HG03159 (cell line): ENCODE data around the gene NEDD9.

Source experiments
- ATAC-seq: cut with Tn5 transposase; IDR thresholded peaks from one replicate; pipeline ENCODE4 v1.9.1; 2021; ENCODE audit warnings: mild to moderate bottlenecking, moderate library complexity; ENCODE audit not compliant: unreplicated experiment

Gene NEDD9

DNA sequence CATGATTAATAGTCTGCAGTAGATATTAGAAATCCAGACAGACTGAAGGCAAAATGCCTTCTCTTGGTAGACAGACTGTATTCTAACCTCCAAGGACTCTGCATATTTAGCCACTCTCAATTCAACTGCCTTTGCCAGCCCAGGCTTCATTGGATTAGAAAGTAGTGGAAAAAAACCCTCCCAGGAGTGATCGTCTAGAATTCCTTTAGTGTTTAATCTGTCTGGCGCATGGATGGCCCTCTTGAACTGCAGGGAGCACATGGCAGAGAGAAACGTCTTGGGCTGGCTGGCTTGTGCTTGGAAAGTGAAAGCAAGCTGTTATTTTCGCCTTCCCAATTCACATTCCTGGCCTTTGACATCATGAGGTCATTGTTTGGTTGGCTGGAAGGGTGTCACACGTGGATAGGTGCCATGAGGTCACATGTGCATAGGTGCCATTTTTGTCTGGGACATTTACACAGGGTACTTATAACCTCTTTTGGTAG lies 30.9 kb upstream of the NEDD9 start:
- no peak for ATAC-seq

DNA sequence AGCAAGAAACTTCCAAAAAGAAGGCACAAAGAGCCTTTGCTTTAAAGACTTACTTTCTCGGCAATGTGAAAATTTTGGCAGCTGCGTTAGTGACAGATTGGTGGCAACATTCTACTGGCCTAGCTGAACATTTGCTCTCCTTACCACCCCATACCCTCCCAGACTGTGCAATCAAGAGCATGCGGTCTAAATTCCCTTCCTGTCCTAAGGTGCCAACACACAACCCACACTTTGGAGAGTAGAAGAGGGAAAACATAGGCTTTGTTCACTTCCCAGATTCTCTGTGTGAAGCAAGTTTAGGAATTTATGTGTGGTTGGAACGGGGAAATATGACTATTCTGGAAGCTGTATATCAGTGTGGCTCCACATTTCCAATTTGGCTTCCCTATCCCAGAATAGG lies 29.8 kb upstream of the NEDD9 start:
- ATAC-seq = no peak

DNA sequence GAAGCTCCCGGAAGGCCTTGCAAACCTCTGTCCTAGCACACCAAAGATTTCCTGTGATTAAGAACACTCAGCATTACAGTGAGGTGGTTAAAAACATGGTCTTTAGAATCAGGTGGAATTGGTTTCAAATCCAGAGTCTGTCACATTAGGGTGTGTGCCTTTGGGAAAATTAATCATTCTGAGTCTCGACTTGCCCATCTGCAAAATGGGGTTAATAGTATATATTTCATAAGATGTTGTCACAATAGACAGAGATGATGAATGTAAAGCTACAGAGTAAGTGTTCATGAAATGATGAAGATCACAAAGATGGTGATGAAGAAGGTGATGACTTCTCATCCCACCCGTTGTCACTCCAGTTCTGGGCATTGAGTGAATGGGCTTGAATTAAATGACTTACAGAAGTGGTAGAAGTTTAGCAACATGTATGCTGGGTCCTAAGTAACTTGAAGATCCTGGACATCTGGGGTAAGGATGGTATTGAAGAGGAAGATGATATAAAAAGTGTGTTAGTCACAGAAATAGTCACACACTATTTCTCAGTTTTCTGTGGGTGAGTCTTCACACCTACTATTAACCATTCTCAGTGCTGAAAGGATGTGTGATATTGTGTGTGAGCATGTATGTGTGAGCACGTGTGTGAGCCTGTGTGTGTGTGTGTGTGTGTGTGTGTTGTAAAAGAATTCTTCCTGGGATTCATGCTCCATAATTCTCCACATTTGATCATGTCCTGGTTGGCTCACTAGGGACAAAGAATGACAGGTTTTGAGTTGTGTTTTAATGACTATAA lies 28.0 kb upstream of the NEDD9 start:
- ATAC-seq = no peak

DNA sequence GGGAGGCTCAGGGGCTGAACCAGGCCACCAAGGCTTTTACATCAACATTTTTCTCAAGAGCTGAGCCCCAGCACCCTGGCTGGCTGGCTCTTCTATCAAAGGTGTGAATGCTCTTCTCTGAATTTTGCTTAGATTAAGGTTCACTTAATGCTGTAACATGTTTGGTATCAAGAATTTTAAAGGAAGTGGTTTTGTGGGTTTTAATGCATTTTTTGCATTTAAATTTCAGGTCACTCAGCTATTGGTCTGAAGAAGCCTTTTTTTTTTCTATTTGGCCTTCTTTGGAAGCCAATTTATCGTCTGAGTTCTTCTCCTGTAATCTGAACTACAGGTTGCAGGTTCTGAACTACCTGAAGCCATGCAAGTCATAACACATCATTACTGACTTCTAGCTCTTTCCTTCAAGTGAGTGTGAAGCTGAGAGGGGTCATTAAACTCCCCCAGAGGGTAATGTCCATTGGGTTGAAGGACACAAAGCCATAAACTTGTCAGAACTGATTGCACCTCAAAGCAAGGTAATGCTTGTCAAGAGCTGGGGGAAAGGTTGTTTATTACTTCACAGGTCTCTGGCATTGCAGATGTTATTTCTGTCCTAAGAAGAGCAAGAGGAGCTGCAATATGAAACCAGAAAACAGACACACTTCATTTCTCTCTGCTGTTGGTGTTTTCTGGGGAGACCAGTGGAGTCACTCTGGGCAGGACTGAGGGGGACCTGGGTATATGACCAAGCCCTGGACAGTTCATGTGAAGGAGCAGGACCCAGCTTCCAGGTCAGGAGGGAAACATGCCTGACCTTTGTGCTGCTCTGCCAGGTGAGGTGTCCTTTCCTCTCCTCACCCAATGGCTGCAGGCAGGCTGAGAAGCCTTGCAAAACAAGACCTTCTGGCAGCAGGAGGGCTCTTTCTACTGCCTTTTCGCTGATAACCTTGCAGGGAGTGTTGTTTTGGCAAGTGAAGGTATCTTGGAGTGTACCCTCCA lies 26.1 kb upstream of the NEDD9 start:
- no peak for ATAC-seq

DNA sequence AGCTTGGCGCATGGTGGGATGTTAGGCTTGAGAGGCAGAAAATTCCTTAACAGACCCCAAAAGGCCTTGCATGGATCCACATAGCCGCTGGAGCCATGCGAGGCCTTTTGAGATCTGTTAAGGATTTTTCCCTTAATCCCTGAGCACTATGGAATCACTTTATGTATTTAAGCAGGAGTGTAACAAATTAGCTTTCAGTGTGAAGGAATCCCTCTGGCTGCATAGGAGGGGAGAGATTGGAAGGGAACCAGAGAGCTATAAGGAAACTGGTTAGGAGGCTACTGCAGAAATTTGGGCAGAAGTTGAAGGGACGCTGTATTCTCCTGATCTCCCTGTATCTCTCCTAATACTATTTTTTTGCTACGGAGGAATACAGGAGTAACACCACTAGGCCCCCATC lies 23.1 kb upstream of the NEDD9 start:
- no peak for ATAC-seq

DNA sequence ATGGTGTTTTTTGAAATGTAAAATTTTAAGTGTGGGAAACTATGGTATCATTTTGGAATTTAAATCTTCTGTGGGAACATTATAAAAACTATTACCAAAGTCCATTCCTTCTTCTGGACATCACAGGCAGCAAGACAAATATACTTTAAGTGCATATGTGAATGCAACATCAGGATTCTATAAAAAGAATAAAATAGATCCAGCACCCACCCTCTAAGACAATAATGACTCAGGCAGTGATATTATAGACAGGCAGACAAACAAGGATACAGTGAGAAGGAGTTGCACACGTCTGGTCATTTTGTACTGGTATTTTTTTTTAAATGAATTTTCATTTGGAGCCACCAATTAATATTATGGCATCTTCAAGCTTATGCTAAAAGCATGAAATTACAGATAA lies 21.1 kb upstream of the NEDD9 start:
- no peak for ATAC-seq

DNA sequence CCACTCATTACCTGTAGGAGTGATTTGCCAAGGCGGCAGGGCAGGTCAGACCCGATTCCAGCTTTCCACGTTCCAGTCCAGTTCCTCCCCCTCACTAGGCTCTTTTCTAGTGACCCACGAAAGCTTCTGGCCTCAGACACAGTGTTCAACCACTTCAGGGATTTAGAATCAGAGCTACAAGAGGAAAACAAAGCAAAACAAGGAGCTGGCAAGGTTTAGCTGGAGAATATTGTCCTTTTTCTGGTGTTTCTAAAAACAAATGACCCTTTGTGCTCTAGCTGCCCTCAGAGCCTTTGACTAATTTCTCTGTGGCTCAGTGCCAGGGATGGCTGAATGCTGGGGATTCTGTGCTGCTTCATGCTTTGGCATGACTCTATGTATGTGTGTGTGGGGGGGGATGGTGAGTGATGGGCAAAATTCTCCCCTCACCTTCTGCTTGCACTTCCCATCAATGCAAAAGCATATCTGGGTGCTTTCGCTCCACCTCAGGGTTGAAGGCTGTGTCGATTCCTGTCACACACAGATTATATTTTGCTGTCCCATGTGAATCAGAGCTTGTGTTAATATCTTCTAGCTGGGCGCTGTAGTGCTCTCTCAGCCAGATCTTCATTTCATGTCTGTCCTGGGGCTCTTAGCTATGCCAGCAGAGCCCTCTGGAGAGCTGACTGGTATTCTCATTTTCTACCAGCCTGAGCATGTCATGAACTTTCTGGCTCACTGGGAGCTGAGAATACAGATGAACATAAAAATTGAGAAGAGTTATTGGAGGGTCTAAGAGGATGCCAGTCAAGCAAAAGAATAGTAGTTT lies 19.3 kb upstream of the NEDD9 start:
- ATAC-seq = no peak

DNA sequence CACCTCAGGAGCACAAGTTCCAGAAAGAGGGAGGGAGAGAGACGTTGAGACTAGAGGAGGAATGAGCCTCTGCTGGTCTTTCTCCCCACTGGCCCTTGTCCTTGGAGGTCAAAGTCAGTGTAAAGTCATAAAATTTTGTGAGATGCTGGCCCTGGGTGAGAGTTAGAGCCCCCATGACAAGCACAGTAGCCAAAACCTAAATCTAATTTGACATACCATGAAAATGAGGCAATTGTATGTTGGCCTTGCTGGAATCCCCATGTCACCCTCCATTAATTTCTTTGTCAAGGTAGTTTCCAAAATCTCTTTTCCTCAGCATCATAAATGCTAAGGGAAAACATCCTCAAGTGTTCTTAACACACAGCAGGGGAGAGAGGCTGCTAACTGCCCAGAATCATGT lies 17.6 kb upstream of the NEDD9 start:
- no peak for ATAC-seq

DNA sequence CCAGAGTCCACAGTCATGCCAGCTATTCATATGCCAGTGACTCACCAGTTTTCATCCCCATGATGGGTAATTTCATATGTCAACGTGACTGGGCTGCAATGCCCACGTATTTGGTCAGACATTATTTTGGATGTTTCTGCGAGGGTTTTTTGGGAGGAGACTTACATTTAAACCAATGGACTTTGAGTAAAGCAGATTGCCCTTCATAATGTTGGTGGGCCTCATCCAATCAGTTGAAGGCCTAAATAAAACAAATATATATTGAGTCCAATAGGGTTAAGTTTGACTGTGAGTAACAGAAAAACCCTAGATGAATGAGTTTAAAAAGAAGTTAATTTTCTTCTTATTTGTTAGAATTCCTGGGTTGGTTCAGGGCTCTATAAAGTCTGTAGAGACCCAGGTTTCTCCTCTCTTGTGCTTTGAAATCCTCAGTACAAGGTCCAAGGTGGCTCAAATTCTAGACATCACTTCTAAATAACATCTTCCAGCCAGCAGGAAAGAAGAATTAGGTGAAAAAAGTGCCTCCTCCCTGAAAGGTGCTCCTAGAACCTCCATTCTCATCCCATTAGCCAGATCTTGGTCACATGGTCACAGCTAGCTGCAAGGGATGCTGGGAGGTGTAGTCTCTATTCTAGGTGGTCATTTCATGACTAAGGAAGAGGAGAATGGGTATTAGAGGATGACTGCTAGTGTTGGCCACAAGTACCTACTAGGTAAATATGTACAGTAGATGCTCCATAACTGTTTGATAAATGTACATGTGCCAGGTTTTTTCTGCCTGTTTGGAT lies 16.7 kb upstream of the NEDD9 start:
- ATAC-seq = no peak

DNA sequence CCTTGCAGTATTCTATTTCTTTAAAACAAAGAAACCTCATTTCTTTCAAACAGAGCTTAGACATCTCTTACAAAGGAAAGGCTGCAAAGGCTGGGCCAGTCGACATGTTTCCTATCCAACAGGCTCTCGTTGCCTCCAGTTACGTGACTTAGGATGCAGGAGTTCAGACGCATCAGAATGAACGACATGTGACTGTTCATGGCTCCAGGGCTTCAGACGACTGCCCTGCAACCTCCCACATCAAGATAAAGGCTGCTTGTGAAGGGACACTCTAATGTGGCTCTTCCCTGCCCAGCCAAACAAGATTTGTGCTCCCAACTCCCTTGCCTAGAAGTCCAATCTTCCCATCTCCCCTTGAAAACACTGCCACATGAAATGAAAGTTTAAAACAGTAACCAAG lies 14.3 kb upstream of the NEDD9 start:
- no peak for ATAC-seq

DNA sequence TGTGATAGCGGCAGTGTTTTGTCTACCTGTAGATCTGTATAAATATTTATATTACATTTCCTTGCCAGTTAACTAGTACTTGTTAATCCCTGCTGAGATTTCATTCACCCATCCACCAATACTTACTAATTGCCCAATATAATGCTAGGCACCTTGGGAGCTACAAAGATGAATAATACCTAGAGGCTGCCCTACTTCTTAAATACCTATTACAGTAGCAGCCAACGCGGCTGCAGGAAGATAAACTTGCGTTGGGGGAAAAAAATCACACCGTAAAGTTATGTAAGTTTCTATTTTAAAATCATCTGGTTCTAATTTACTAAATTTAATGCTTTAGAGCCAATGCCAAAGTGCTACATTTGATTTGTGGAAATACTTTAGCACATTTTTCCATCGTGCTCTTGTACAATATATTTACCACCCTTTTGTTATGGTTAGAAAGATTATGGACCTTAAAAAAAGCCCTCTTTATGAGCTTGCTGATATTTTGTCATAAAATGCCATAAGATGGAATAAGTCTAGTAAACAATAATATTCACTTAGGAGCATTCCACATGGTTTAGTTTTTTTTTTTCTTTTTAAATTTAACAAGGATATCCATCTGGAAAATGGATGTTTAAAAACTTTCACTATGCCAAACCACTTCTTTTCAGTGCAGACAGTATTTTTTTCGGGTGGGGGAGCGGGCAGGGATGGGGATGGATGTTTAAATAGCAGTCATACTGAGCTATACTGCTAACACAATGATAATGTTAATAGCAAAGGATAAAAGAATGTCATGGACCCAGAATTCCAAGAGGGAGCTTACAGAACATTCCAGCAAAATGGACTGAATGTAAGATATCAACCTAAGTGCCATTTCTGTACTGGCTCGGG lies 13.2 kb upstream of the NEDD9 start:
- no peak for ATAC-seq

DNA sequence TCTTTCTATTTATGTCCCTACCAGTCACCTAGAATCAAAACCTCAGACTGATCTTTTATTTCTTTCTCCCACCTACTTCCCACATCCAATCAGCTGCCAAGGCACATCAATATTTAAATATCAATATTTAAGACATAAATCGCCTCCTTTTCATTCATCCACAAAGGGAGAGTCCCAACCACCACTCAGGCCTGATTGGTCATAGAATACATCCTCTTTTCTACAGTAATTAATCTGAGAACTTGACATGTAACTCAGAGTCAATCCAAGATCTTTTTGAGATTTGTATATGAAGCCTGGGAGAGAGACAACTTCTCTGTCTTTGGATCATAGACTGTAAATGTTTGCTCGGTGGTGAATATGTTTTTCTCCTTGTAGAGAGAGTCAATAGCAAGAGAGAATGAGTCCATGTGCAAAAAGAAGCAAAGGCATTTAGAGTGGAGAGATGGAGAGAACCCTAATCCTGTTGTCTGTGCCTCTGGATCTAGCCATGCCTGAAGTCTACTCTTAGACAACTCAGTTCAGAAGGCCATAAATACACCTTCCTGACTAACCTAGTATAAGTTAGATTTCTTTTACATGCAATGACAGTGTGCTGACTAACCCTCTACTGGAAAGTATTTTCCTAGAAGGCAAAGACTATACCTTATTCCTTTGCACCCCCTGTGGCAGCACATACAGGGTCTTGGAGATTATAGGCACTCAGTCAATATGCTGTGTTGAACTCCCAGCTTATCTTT lies 12.1 kb upstream of the NEDD9 start:
- ATAC-seq = no peak

DNA sequence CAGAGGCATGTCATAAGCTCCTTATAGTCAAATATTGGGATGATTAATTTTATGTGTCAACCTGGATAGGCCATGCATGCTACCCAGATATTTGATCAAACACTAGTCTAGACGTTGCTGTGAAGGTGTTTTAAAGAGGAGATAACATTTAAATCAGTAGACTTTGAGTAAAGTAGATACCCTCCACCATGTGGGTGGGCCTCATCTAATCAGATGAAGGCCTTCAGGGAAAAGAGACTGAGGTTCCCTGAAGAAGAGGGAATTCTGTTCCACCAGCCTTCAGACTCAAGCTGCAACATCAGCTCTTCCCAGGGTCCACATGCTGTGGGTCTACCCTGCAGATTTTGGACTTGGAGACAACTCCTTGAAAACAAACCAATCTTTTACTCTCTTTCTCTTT lies 11.4 kb upstream of the NEDD9 start:
- ATAC-seq = no peak

DNA sequence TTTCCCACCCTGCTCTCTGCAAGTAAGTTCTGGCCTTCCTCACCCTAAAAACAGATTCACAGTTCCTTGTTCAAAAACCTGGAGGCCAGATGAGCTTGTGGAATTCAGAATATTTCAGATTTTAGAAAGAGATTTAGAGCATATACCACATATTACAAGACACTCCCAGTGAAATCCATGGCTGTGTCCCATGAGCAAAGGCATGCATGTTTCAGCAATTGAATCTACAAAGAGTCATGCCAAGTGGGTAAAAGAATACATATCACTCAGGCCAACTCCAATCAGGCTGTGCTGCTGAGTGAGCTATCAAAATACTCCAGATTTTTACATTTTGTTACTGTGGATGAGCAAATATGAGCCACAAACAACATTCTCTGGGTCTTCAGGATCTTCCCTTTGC lies 10.2 kb upstream of the NEDD9 start:
- no peak for ATAC-seq

DNA sequence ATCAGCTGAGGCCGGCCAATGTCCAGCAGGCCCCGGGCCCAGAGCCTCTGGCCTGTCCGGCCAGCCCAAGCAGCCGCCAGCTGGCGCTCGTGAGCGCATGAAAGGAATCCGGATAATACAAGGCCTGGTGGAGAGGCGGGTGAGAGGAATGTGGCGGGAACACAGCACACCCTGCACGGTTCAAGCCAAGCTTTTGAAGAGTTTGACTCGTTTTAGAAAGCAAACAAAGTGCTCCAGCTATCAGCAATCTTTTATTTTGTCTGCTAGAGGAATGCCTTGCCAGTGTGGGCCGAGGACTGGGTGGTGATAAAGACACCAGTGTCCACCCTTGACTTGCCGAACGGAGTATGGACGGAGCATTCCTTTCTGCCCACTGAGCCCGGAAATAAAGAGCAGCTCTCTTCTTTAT lies 9.3 kb upstream of the NEDD9 start:
- no peak for ATAC-seq

DNA sequence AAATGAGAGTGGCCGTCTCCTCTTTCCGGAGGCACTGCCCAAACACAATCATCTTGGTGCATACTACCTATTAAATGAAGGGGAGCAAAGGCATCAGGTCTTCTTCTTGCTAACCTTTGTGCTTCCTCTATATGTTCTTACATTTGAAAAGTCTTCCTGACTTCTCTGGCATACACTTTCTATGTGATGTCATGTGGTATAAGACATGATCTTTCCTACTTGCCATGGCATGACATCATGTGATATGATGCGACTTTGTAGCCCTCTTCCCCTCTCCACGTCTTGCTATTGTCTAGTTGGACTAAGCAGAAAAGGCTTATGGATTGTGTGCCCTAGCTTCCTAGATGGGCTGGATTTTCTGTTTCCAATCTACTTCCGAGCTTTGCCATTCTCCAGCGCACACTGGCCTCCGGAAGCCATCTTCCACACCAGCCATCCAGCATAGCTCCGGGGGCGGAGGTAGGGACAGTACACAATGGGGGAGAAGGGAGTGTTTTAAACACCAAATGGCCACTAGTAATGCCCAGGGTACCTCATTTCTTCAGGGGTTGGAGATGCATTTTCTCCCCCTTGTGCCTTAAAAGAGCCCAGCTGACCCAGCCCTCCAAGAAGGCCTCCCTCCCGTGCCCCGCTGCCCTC lies 8.8 kb upstream of the NEDD9 start:
- no peak for ATAC-seq

DNA sequence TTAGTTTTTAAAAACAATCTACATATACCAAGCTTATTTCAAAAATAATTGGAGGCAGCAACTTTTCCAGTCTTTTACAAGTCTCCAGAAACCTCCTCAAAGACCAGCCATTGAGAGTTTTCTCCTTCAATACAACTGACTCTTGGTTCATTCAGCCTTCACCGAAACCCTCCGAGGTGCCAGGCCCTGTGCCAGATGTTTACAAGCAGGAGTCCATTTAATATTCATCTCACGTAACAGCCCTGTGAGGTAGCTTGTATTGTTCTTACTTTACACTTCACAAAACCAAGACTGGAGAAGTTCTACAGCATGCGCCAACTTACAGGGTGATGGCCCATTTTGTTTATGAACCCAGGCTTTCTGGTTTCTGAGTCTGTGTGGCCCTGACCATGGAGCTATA lies 5.5 kb upstream of the NEDD9 start:
- no peak for ATAC-seq

DNA sequence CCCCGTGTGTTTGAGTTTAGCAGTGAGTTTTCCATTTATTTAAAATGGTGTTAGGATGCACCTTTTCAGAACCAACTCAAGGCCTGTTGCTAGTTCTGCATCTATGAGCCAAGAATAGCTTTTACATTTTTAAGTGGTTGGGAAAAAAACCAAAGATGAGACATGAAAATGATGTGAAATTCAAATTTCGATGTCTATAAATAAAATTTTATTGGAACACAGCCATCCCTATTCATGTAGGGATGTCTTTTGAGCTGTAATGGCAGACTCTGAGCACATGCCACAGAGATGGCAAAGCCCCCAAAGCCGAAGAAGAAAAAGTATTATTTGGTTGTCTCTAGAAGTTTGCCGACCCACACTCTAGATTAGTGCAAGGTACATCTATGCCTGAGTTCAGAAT lies 5.0 kb upstream of the NEDD9 start:
- no peak for ATAC-seq
